ENCODE data around the gene NDUFS6. TPM values are rescaled to one million over a fixed set of nuclear protein-coding genes. Genes with fewer than 3 reads are reported as not detected.
A peak's percentile ranks its signal among the peaks of the same experiment; 100 is the strongest.

Gene NDUFS6
- polyA plus RNA-seq, 1 donor from 2014 or later = 72.0 TPM

- Histone ChIP-seq H3F3A (ENCODE audit: insufficient read depth, low read length, poor library complexity, severe bottlenecking) (peaks cover 5% of the 10 kb centered on the region), H3K79me2 (replicated peaks; ENCODE audit: insufficient read depth, low read length) (peaks cover 22% of the 10 kb centered on the region)
Measured at GRCh38 chr5:1801967-1802295, 724 bp downstream of the NDUFS6 start.

GRCh38 chr5:1803192-1803591 is 2.0 kb downstream of the NDUFS6 start:
- Histone ChIP-seq H3K9me3 (ENCODE audit: low read length) (no peaks in the 10 kb centered on the region), H4K20me1 (ENCODE audit: insufficient read depth) (no peaks in the 10 kb centered on the region), H3K4me3 (ENCODE audit: low read length) (peak overlapping the region; percentile 100), H3K27me3 (ENCODE audit: insufficient read depth, low read depth, low read length) (no peaks in the 10 kb centered on the region), H3F3A (ENCODE audit: insufficient read depth, low read length, poor library complexity, severe bottlenecking) (peaks cover 5% of the 10 kb centered on the region), H3K4me2 (ENCODE audit: low read length) (no peak overlapping the region), H3K36me3 (ENCODE audit: insufficient read depth, low read length) (no peaks in the 10 kb centered on the region), H3K9ac (ENCODE audit: low read length) (no peak overlapping the region), H3K9me2 (ENCODE audit: insufficient read depth, low read length) (no peaks in the 10 kb centered on the region), H3K79me2 (replicated peaks; ENCODE audit: insufficient read depth, low read length) (peaks cover 22% of the 10 kb centered on the region), H3K27ac (ENCODE audit: low read length) (no peak overlapping the region), H2AFZ (ENCODE audit: low read depth, low read length) (no peak overlapping the region)
- TF ChIP-seq REST (IDR thresholded peaks at IDR 0.05; ENCODE audit: borderline replicate concordance) = no peak
- TF ChIP-seq EP300 (conservative IDR thresholded peaks at IDR 0.05; ENCODE audit: poor library complexity, severe bottlenecking) = no peak
- no peak for TF ChIP-seq MXI1 (conservative IDR thresholded peaks at IDR 0.05; ENCODE audit: poor library complexity, severe bottlenecking)
- no peak for TF ChIP-seq TAF1 (IDR thresholded peaks at IDR 0.05; ENCODE audit: low read depth)
- no peak for TF ChIP-seq EZH2 (IDR thresholded peaks at IDR 0.05; ENCODE audit: borderline replicate concordance, insufficient read depth, low read length, poor library complexity, severe bottlenecking)
- TF ChIP-seq RAD21 (conservative IDR thresholded peaks at IDR 0.05) = no peak
- TF ChIP-seq SMC3 (conservative IDR thresholded peaks at IDR 0.05; ENCODE audit: poor library complexity) = no peak
- TF ChIP-seq, protein P1, sequence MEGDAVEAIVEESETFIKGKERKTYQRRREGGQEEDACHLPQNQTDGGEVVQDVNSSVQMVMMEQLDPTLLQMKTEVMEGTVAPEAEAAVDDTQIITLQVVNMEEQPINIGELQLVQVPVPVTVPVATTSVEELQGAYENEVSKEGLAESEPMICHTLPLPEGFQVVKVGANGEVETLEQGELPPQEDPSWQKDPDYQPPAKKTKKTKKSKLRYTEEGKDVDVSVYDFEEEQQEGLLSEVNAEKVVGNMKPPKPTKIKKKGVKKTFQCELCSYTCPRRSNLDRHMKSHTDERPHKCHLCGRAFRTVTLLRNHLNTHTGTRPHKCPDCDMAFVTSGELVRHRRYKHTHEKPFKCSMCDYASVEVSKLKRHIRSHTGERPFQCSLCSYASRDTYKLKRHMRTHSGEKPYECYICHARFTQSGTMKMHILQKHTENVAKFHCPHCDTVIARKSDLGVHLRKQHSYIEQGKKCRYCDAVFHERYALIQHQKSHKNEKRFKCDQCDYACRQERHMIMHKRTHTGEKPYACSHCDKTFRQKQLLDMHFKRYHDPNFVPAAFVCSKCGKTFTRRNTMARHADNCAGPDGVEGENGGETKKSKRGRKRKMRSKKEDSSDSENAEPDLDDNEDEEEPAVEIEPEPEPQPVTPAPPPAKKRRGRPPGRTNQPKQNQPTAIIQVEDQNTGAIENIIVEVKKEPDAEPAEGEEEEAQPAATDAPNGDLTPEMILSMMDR (IDR thresholded peaks at IDR 0.05; ENCODE audit: poor library complexity, severe bottlenecking) = no peak
- no peak for TF ChIP-seq POLR2AphosphoS5 (IDR thresholded peaks at IDR 0.05)

More at GRCh38 chr5:1801967-1802295, 724 bp downstream of the NDUFS6 start:
- H3K27me3 ChIP-seq (ENCODE audit: insufficient read depth, low read depth, low read length) = no peaks in the 10 kb centered on the region
- no peaks in the 10 kb centered on the region for H3K9me3 ChIP-seq (ENCODE audit: low read length)
- H4K20me1 ChIP-seq (ENCODE audit: insufficient read depth) = no peaks in the 10 kb centered on the region
- peak overlapping the region; percentile 91 for H3K9ac ChIP-seq (ENCODE audit: low read length)
- H3K4me2 ChIP-seq (ENCODE audit: low read length) = peak overlapping the region; percentile 99
- no peaks in the 10 kb centered on the region for H3K36me3 ChIP-seq (ENCODE audit: insufficient read depth, low read length)
- H3K9me2 ChIP-seq (ENCODE audit: insufficient read depth, low read length) = no peaks in the 10 kb centered on the region
- H2AFZ ChIP-seq (ENCODE audit: low read depth, low read length) = peak overlapping the region; percentile 86
- H3K4me3 ChIP-seq (ENCODE audit: low read length) = peak overlapping the region; percentile 100
- TF ChIP-seq SMC3 (conservative IDR thresholded peaks at IDR 0.05; ENCODE audit: poor library complexity) = no peak
- TF ChIP-seq MXI1 (conservative IDR thresholded peaks at IDR 0.05; ENCODE audit: poor library complexity, severe bottlenecking) = no peak
- TF ChIP-seq TAF1 (IDR thresholded peaks at IDR 0.05; ENCODE audit: low read depth) = no peak
- TF ChIP-seq EZH2 (IDR thresholded peaks at IDR 0.05; ENCODE audit: borderline replicate concordance, insufficient read depth, low read length, poor library complexity, severe bottlenecking) = no peak
- H3K27ac ChIP-seq (ENCODE audit: low read length) = peak overlapping the region; percentile 76

Measured in neural cell (in vitro differentiated cells).